ENCODE data around the gene ZFP57.

The ZFP57 gene

DNA sequence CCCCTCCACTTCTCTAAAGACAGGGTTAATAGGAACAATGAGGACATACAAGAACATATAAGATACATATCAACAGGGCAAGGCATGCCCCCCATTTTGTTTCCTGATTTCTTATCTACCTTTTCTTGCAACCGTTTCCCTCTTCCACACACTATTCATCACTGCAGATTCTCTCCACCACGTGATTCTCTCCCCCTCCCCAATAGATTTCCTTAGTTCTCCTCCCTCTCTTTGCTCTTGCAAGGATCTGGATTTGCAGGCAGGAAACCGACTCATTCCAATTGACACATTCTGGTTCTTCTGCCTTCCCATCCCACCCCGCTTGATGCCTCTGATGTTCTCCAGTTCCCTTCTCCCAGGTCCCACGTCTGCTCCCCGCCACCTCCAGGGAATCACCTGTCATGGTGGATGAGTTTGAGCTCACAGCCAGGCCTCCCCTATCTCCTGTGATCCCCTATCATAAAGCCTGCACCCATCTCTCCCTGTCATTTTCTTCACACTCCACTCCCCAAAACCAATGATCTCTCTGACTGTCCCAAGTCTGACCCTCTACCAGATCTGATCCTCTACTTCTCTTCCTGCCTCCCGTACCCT lies 55.5 kb downstream of the ZFP57 start:
- no peak for DNase-seq (ENCODE audit: low read depth)

DNA sequence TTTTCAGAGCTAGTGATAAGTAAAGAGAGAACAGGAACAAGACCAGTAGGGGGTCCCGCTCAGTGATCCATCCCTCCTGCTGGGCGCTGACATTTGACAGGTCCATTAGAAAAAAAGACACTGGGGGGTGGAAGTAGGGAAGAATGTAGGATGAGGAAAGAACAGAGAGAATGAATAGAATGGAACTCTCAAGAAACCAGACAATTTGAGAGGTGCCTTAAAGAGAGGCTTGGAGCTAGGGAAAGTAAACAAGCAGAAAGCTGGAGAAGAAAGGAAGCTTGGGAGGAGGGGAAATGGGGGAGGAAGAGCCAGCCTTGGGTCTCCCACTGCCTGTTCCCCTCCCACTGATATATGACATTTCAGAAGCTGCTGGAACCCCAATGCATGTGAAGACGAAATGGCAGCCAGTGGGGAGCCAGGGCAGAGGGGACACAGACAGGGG lies 56.4 kb downstream of the ZFP57 start:
- no peak for DNase-seq (ENCODE audit: low read depth)

Measured in stimulated activated CD4-positive, alpha-beta T cell treated with anti-CD3 and anti-CD28 coated beads, Interleukin-2, amount 100 ng/mL, for 4 hours (primary cell).